Activated T-helper 9 cell treated with anti-CD3 and anti-CD28 coated beads, Interleukin-2, amount 50 U/mL, for 16 hours (primary cell): ENCODE results near the gene RNASET2.
A peak's percentile ranks its signal among the peaks of the same experiment; 100 is the strongest.

Source experiments
- DNase-seq: peaks from one replicate; pipeline ENCODE4 v3.0.0-alpha.2; 2020; ENCODE audit warnings: low read depth

Gene RNASET2

GRCh38 chr6:166956444-166957086 lies at the start of gene RNASET2:
RNASET2 (minus strand) TSS chr6:166956550; CDS start chr6:166956182, 368 bp downstream.
- peak; percentile 98 for DNase-seq

- no peak for DNase-seq
These were observed 49.2 kb upstream of the RNASET2 start for GRCh38 chr6:167005350-167006159.

- no peak for DNase-seq
These were observed 44.4 kb upstream of the RNASET2 start for GRCh38 chr6:167000759-167001158.

GRCh38 chr6:166999884-167000253 lies 43.5 kb upstream of the RNASET2 start:
- no peak for DNase-seq

GRCh38 chr6:166999145-166999883 lies 43.0 kb upstream of the RNASET2 start, which contains the start of gene CEP43:
CEP43 (plus strand) TSS chr6:166999397; CDS start chr6:166999413, 16 bp downstream.
- DNase-seq = peak; percentile 89

GRCh38 chr6:166998256-166999144 lies 42.1 kb upstream of the RNASET2 start:
- no peak for DNase-seq

- DNase-seq = peak; percentile 31
These were observed 41.5 kb upstream of the RNASET2 start for GRCh38 chr6:166997768-166998255.

GRCh38 chr6:166997348-166997747 lies 41.0 kb upstream of the RNASET2 start:
- no peak for DNase-seq

- DNase-seq = no peak
These were observed 40.1 kb upstream of the RNASET2 start for GRCh38 chr6:166996406-166996805.

GRCh38 chr6:166989427-166990032 lies 33.2 kb upstream of the RNASET2 start:
- DNase-seq = peak; percentile 23

- DNase-seq = no peak
These were observed 32.4 kb upstream of the RNASET2 start for GRCh38 chr6:166988674-166989201.

- DNase-seq = no peak
These were observed 31.6 kb upstream of the RNASET2 start for GRCh38 chr6:166987930-166988329.

GRCh38 chr6:166987448-166987847 lies 31.1 kb upstream of the RNASET2 start:
- no peak for DNase-seq

- no peak for DNase-seq
These were observed 24.4 kb upstream of the RNASET2 start for GRCh38 chr6:166980738-166981137.

GRCh38 chr6:166977621-166978525 lies 21.5 kb upstream of the RNASET2 start:
- no peak for DNase-seq

GRCh38 chr6:166976636-166977035 lies 20.3 kb upstream of the RNASET2 start:
- no peak for DNase-seq

GRCh38 chr6:166972101-166972500 lies 15.8 kb upstream of the RNASET2 start:
- DNase-seq = no peak

GRCh38 chr6:166971271-166971670 lies 14.9 kb upstream of the RNASET2 start:
- no peak for DNase-seq

GRCh38 chr6:166970776-166971175 lies 14.4 kb upstream of the RNASET2 start:
- no peak for DNase-seq

GRCh38 chr6:166970091-166970490 lies 13.7 kb upstream of the RNASET2 start:
- DNase-seq = no peak
